GM23338 (cell line): ENCODE data around the gene AHSP. TPM values are rescaled to one million over a fixed set of nuclear protein-coding genes. Genes with fewer than 3 reads are reported as not detected.
A peak's percentile ranks its signal among the peaks of the same experiment; 100 is the strongest.

ENCODE experiments used
- ATAC-seq: fragments of 200-7000 bp; cut with Tn5 transposase; 3 replicates; pipeline ENCODE4 v1.9.1; 2020
- DNase-seq: peaks from one replicate; pipeline ENCODE4 v3.0.0-alpha.2; 2015; ENCODE audit warnings: low spot score
- H2AFZ ChIP-seq: fragments of 200-600 bp; sonication (generic); 2 replicates; pipeline ENCODE4 v1.8.0; 2016; ENCODE audit warnings: antibody characterized with exemption, mild to moderate bottlenecking, moderate library complexity
- H3F3A ChIP-seq: fragments of 200-600 bp; sonication (generic); replicated peaks from 2 replicates; pipeline ENCODE4 v1.8.0; 2017; ENCODE audit warnings: antibody characterized with exemption, mixed run types, low read depth
- H3K27ac ChIP-seq: fragments of 200-600 bp; sonication (generic); 2 replicates; pipeline ENCODE4 v1.6.1; 2016; ENCODE audit warnings: low read depth
- H3K27me3 ChIP-seq: fragments of 200-600 bp; sonication (generic); 2 replicates; pipeline ENCODE4 v1.8.0; 2016; ENCODE audit warnings: mild to moderate bottlenecking, mixed run types, moderate library complexity; ENCODE audit not compliant: insufficient read depth
- H3K36me3 ChIP-seq: fragments of 200-600 bp; sonication (generic); 2 replicates; pipeline ENCODE4 v1.8.0; 2016; ENCODE audit warnings: mild to moderate bottlenecking; ENCODE audit not compliant: insufficient read depth
- H3K4me1 ChIP-seq: fragments of 200-600 bp; sonication (generic); 2 replicates; pipeline ENCODE4 v1.8.0; 2016; ENCODE audit warnings: mild to moderate bottlenecking, moderate library complexity; ENCODE audit not compliant: insufficient read depth
- H3K4me2 ChIP-seq: fragments of 200-600 bp; sonication (generic); 2 replicates; pipeline ENCODE4 v1.7.1; 2017; ENCODE audit warnings: mixed run types
- H3K4me3 ChIP-seq: fragments of 200-600 bp; sonication (generic); 2 replicates; pipeline ENCODE4 v1.6.1; 2016; ENCODE audit warnings: mixed run types
- H3K79me2 ChIP-seq: fragments of 200-600 bp; sonication (generic); replicated peaks from 2 replicates; pipeline ENCODE4 v1.8.0; 2017; ENCODE audit warnings: mild to moderate bottlenecking; ENCODE audit not compliant: insufficient read depth
- H3K9me2 ChIP-seq: fragments of 200-600 bp; sonication (generic); 2 replicates; pipeline ENCODE4 v1.8.0; 2017; ENCODE audit not compliant: insufficient read depth
- H4K20me1 ChIP-seq: fragments of 200-600 bp; sonication (generic); replicated peaks from 2 replicates; pipeline ENCODE4 v1.8.0; 2017; ENCODE audit warnings: mild to moderate bottlenecking; ENCODE audit not compliant: insufficient read depth
- H3K27ac Mint-ChIP-seq: 2 replicates; pipeline ENCODE4 v1.8.0; 2020; ENCODE audit warnings: inconsistent platforms, mild to moderate bottlenecking, moderate library complexity, mixed read lengths
- H3K27me3 Mint-ChIP-seq: 3 replicates; pipeline ENCODE4 v1.8.0; 2022; ENCODE audit warnings: low read depth, mild to moderate bottlenecking, moderate library complexity, mixed read lengths, inconsistent platforms; ENCODE audit not compliant: insufficient read depth, poor library complexity
- H3K36me3 Mint-ChIP-seq: 3 replicates; pipeline ENCODE4 v1.8.0; 2021; ENCODE audit warnings: low read depth, mild to moderate bottlenecking, inconsistent platforms, moderate library complexity, mixed read lengths
- H3K4me1 Mint-ChIP-seq: 3 replicates; pipeline ENCODE4 v1.8.0; 2020; ENCODE audit warnings: mild to moderate bottlenecking, inconsistent platforms, mixed read lengths
- H3K4me3 Mint-ChIP-seq: 3 replicates; pipeline ENCODE4 v1.8.0; 2021; ENCODE audit warnings: moderate library complexity, mild to moderate bottlenecking, inconsistent platforms, mixed read lengths
- H3K9me3 Mint-ChIP-seq: 3 replicates; pipeline ENCODE4 v1.8.0; 2020; ENCODE audit warnings: moderate library complexity, mild to moderate bottlenecking, inconsistent platforms, mixed read lengths
- CREB1 ChIP-seq: fragments of 250-450 bp; sonication (Bioruptor Pico); IDR thresholded peaks from 2 replicates; pipeline ENCODE4 v1.5.0; 2020; ENCODE audit warnings: low read depth, mild to moderate bottlenecking, moderate library complexity
- CTCF ChIP-seq, 2 experiments: fragments of 200-600 bp in 1 of 2; sonication (generic) in 1 of 2; conservative IDR thresholded peaks; 2 replicates each; pipeline versions ENCODE4 v1.5.1 to v1.6.1; 2016 to 2017; ENCODE audit warnings: antibody characterized with exemption in 2 of 2, low read depth in 2 of 2, mild to moderate bottlenecking in 2 of 2, moderate library complexity in 1 of 2
- ETS1 ChIP-seq: IDR thresholded peaks from 2 replicates; pipeline ENCODE4 v1.6.1; 2016; ENCODE audit warnings: antibody characterized with exemption
- EZH2 ChIP-seq: fragments of 200-600 bp; sonication (generic); IDR thresholded peaks from one replicate; pipeline ENCODE4 v1.8.0; 2017; ENCODE audit warnings: antibody characterized with exemption, mild to moderate bottlenecking, low read depth; ENCODE audit not compliant: unreplicated experiment
- EZH2phosphoT487 ChIP-seq: fragments of 200-600 bp; sonication (generic); IDR thresholded peaks from one replicate; pipeline ENCODE4 v1.8.1; 2018; ENCODE audit warnings: antibody characterized with exemption; ENCODE audit not compliant: unreplicated experiment
- JUNB ChIP-seq: IDR thresholded peaks from one replicate; pipeline ENCODE4 v1.6.1; 2016; ENCODE audit warnings: antibody characterized with exemption; ENCODE audit not compliant: unreplicated experiment
- POLR2AphosphoS5 ChIP-seq: IDR thresholded peaks from 2 replicates; pipeline ENCODE4 v1.6.1; 2016; ENCODE audit warnings: antibody characterized with exemption, low read depth
- STAT1 ChIP-seq: IDR thresholded peaks from one replicate; pipeline ENCODE4 v1.6.1; 2016; ENCODE audit warnings: antibody characterized with exemption; ENCODE audit not compliant: unreplicated experiment
- ZNF114 ChIP-seq: fragments of 250-450 bp; sonication (Bioruptor Pico); IDR thresholded peaks from 2 replicates; pipeline ENCODE4 v1.5.0; 2020; ENCODE audit warnings: mild to moderate bottlenecking, moderate library complexity
- ZNF331 ChIP-seq: fragments of 250-450 bp; sonication (Bioruptor Pico); IDR thresholded peaks from 2 replicates; pipeline ENCODE4 v1.5.0; 2020; ENCODE audit warnings: low read depth, mild to moderate bottlenecking, moderate library complexity
- polyA plus RNA-seq: library from polyadenylated mRNA; unstranded; fragments of >200 nt; fragmentation: Nextera tagmentation; extraction: Ambion mirVana; gene quantifications from 2 replicates; pipeline ENCODE4 v1.2.1, GENCODE V29; 2016
- total RNA-seq: library from RNA; depleted of rRNA; stranded (reverse); fragments of >200 nt; shearing (Covaris generic); gene quantifications from 2 replicates; pipeline ENCODE4 v1.2.3, GENCODE V29; 2014
- TF ChIP-seq, protein P1 (sequence below): fragments of 250-450 bp; sonication (Bioruptor Pico); IDR thresholded peaks from 2 replicates; pipeline ENCODE4 v1.5.0; 2020; ENCODE audit warnings: mild to moderate bottlenecking, moderate library complexity

Gene AHSP
- total and polyA plus RNA-seq, 2 experiments from 2014 or later: 2.1 TPM; not detected in 1

- TF ChIP-seq CTCF (conservative IDR thresholded peaks at IDR 0.05; ENCODE audit: low read depth in 2 of 2) (no peak), CREB1 (CRISPR knock-in tag) (no peak), ETS1 (no peak), STAT1 (no peak), ZNF331 (CRISPR knock-in tag) (no peak), EZH2 (no peak)
These were observed 27.8 kb upstream of the AHSP start (continued) for GRCh38 chr16:31499928-31500327.

DNA sequence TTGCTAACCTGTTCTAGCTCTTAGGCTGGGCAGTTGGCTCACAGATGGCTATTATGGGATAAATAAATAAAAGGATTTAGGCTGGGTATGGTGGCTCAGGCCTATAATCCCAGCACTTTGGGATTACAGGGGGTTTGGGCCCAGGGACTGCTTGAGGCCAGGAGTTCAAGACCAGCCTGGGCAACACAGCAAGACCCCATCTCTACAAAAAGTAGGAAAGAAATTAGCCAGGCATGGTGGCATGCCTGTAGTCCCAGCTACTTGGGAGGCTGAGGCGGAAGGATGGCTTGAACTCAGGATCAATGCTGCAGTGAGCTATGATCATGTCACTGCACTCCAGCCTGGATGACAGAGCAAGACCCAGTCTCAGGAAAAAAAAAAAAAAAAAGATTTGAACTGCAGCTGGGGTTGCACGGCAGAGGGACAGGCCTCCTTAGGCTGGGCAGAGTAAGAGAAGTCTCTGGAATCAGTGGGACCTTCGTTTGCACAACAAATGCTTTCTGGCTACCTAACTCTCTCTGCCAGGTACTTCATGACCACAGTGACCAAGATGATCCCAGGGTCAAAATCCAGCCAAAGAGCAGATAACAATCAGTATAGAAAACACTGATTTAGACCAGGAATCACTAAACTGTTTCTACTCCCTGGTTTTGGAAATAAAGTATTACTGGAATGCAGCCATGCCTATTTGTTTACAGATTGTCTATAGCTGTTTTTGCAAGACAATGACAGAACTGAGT lies 26.3 kb upstream of the AHSP start:
- H3K4me1 ChIP-seq: peaks cover 12% of the 10 kb centered on the region
- Mint-ChIP-seq H3K27ac (peak overlapping the region; percentile 82; the same call in 1 of the 2 replicates), H3K27me3 (peaks cover 7% of the 10 kb centered on the region), H3K36me3 (peaks cover 16% of the 10 kb centered on the region), H3K4me3 (no peak overlapping the region; the same call in 2 of the 3 replicates), H3K9me3 (no peaks in the 10 kb centered on the region; the same call in 2 of the 3 replicates), H3K4me1 (peaks cover 17% of the 10 kb centered on the region)
- H3K4me2 ChIP-seq: peak overlapping the region; percentile 72
- no peak overlapping the region for H2AFZ ChIP-seq
- ATAC-seq: peak; percentile 82
- no peaks in the 10 kb centered on the region for H3K36me3 ChIP-seq
- TF ChIP-seq, protein P1, sequence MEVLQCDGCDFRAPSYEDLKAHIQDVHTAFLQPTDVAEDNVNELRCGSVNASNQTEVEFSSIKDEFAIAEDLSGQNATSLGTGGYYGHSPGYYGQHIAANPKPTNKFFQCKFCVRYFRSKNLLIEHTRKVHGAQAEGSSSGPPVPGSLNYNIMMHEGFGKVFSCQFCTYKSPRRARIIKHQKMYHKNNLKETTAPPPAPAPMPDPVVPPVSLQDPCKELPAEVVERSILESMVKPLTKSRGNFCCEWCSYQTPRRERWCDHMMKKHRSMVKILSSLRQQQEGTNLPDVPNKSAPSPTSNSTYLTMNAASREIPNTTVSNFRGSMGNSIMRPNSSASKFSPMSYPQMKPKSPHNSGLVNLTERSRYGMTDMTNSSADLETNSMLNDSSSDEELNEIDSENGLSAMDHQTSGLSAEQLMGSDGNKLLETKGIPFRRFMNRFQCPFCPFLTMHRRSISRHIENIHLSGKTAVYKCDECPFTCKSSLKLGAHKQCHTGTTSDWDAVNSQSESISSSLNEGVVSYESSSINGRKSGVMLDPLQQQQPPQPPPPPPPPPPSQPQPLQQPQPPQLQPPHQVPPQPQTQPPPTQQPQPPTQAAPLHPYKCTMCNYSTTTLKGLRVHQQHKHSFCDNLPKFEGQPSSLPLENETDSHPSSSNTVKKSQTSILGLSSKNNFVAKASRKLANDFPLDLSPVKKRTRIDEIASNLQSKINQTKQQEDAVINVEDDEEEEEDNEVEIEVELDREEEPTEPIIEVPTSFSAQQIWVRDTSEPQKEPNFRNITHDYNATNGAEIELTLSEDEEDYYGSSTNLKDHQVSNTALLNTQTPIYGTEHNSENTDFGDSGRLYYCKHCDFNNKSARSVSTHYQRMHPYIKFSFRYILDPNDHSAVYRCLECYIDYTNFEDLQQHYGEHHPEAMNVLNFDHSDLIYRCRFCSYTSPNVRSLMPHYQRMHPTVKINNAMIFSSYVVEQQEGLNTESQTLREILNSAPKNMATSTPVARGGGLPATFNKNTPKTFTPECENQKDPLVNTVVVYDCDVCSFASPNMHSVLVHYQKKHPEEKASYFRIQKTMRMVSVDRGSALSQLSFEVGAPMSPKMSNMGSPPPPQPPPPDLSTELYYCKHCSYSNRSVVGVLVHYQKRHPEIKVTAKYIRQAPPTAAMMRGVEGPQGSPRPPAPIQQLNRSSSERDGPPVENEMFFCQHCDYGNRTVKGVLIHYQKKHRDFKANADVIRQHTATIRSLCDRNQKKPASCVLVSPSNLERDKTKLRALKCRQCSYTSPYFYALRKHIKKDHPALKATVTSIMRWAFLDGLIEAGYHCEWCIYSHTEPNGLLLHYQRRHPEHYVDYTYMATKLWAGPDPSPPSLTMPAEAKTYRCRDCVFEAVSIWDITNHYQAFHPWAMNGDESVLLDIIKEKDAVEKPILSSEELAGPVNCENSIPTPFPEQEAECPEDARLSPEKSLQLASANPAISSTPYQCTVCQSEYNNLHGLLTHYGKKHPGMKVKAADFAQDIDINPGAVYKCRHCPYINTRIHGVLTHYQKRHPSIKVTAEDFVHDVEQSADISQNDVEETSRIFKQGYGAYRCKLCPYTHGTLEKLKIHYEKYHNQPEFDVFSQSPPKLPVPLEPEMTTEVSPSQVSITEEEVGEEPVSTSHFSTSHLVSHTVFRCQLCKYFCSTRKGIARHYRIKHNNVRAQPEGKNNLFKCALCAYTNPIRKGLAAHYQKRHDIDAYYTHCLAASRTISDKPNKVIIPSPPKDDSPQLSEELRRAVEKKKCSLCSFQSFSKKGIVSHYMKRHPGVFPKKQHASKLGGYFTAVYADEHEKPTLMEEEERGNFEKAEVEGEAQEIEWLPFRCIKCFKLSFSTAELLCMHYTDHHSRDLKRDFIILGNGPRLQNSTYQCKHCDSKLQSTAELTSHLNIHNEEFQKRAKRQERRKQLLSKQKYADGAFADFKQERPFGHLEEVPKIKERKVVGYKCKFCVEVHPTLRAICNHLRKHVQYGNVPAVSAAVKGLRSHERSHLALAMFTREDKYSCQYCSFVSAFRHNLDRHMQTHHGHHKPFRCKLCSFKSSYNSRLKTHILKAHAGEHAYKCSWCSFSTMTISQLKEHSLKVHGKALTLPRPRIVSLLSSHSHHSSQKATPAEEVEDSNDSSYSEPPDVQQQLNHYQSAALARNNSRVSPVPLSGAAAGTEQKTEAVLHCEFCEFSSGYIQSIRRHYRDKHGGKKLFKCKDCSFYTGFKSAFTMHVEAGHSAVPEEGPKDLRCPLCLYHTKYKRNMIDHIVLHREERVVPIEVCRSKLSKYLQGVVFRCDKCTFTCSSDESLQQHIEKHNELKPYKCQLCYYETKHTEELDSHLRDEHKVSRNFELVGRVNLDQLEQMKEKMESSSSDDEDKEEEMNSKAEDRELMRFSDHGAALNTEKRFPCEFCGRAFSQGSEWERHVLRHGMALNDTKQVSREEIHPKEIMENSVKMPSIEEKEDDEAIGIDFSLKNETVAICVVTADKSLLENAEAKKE (CRISPR knock-in tag): no peak
- no peak for TF ChIP-seq CREB1 (CRISPR knock-in tag)
- TF ChIP-seq STAT1: no peak
- no peak for TF ChIP-seq ZNF114
- no peak for TF ChIP-seq ETS1
- TF ChIP-seq POLR2AphosphoS5: no peak
- TF ChIP-seq JUNB: no peak
- TF ChIP-seq EZH2phosphoT487: no peak
- TF ChIP-seq EZH2: no peak
- no peaks in the 10 kb centered on the region for H3K27me3 ChIP-seq
- no peaks in the 10 kb centered on the region for H3K79me2 ChIP-seq
- no peaks in the 10 kb centered on the region for H3K9me2 ChIP-seq
- H3F3A ChIP-seq: no peaks in the 10 kb centered on the region
- peak overlapping the region; percentile 28 for H3K4me3 ChIP-seq
- peaks cover 4% of the 10 kb centered on the region; the same call in 1 of the 2 replicates for H4K20me1 ChIP-seq
- peak; percentile 25 for DNase-seq
- no peak overlapping the region for H3K27ac ChIP-seq
